HG03045 (cell line): Measurements from ENCODE around the gene PAPSS2.
"Not testable (repeated sequence)": the region's sequence is repeated elsewhere in the genome, so short reads cannot be mapped to it uniquely, and the experiment has no call there.

Experiments
- ATAC-seq: cut with Tn5 transposase; IDR thresholded peaks from one replicate; pipeline ENCODE4 v1.9.1; 2021; ENCODE audit warnings: mild to moderate bottlenecking, moderate library complexity; ENCODE audit not compliant: unreplicated experiment

PAPSS2 gene

DNA sequence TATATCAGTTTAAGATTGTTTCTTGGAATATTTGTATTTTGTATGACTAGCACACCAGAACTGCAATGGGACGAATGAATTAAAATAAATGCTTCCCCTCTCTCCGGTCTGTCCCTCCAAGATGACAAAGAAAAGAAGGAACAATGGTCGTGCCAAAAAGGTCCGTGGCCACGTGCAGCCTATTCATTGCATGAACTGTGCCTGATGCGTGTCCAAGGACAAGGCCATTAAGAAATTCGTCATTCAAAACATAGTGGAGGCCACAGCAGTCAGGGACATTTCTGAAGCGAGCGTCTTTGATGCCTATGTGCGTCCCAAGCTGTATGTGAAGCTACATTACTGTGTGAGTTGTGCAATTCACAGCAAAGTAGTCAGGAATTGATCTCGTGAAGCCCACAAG, 17.2 kb upstream of the PAPSS2 start:
- no peak for ATAC-seq

DNA sequence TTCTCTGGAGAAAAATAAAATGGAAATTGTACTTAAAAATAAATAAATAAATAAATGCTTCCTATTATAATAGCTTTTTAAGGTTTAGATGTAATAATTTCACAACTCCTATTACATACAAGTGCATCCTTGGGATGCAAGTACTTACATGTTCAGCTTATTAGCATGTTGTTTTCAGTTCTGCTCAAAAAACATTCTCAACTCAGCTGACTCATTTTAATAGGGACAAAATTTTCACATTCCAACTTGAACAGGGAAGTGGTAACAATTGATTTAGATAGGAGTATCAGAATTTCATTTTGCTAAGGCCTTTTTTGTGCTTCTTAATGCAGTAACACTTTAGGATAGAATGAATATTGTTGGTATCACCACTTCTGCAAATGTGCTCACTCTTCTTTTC, 16.7 kb upstream of the PAPSS2 start:
- ATAC-seq: no peak

DNA sequence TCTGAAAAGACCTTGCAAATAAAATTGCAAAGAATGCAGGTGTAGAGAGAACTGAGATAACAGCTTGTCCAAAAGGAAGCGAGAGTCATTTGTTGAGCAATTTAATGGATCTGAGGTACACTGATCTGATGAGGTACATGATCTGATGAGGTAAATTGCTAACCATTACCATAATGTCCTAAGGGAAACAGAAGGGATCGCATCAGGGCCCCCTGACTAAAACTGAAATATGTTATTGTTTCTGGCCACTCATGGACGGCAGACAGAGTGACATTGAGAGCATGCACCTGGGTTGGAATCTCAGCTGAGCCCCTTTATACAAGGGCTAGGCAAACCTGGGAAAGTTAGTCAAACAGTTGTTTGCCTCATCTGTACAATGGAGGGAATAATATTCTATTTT, 15.8 kb upstream of the PAPSS2 start:
- ATAC-seq: no peak

DNA sequence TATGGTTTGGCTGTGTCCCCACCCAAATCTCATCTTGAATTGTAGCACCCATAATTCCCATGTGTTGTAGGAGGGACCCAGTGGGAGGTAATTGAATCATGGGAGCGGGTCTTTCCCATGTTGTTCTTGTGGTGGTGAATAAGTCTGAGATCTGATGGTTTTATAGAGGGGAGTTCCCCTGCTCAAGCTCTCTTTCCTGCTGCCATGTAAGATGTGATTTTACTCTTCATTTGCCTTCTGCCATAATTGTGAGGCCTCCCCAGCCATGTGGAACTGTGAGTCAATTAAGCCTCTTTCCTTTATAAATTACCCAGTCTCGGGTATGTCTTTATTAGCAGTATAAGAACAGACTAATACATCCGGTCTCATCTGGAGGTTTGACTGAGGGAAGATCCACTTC, 15.2 kb upstream of the PAPSS2 start:
- ATAC-seq: not testable (repeated sequence)

DNA sequence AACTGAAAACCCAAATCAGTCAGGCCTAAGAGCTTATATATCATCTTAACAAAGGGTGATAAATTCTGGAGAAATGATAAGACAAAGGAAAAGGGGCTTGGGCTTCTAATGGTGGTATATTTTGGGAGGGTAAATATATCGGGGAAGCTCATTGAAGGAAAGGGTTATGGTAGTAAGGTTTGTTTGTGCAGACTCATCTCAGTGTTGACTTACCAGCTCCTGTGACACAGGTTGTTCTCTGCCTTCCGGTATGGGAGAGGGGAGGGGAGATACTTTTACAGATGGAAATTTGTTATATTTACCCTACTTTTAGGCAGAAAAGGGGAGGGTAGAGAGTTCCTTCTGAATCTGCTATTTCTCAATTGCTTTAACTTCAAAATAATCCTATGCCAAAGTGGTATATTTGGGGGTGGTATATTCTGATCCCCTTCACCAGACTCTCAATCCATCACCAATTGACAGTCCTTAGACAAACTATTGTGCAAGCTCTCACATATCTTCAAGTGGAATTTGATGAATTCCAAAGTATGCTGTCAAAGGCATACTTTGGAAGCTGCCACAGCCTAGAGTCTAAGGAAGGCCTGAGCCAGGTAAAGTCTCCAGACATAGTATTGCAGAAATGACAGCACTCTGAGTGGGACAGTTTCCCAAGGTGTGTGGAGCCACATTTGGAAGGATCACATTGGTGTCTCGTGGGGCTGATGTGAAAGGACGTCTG, 13.3 kb upstream of the PAPSS2 start:
- ATAC-seq: no peak

DNA sequence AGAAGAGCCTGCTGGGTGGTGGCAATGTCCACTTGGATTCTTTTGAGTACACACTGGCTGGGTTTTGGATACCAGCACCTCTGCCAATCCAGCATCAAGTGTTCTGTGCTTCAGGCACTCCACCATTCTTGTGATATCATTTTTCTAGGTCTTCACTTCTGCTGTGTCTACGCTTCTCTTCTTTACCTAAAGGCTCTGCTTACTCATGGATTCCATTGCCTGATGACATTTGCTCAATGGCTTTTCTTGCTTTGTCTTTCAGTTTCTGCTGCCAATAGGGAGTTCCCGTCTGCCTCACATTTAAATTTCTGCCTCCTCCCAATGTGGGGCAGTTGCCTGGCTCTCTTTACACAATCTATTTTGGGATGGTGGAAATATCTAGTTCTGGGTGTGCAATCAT, 12.7 kb upstream of the PAPSS2 start:
- ATAC-seq: no peak

DNA sequence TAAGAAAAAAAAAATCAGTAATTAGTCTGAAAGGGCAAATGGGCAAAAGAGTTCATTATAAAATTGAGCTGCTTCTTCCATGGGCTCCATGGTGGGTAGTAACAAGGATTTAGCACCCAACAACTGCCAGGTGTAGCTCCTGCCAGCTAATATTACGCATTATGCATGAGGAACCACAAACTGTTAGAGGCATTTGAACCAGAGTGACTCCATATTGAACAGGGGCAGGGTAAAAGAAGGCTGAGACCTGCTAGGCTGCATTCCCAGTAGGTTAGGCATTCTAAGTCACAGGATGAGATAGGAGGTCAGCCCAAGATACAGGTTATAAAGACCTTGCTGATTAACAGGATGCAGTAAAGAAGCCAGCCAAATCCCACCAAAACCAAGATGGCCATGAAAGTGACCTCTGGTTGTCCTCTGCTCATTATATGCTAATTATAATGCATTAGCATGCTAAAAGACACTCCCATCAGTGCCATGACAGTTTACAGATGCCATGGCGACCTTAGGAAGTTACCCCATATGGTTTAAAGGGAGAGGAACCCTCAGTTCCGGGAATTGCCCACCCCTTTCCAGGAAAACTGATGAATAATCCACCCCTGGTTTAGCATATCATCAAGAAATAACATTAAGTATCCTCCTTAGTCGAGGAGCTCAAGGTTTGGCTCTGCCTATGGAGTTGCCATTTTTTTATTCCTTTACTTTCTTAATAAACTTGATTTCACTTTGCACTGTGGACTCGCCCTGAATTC, 8.7 kb upstream of the PAPSS2 start:
- no peak for ATAC-seq

DNA sequence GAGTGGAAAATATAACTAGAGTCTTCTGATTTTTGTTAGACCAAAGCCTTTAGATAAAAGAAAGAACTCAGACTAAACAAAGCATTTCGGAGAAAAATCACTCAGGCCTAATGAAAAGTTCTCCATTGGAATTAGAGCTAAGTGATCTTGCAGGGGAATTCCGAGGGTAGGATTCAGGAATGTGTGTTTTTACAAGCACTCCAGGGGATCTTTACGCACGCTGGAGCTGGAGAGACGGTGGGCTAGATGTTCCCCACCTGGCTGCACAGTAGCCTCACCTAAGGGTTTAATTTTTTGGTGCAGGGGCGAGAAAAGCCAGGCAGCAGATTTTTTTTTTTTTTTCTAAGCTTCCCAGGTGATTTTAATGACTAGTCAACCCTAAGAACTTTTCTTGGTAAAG, 7.9 kb upstream of the PAPSS2 start:
- ATAC-seq: no peak

DNA sequence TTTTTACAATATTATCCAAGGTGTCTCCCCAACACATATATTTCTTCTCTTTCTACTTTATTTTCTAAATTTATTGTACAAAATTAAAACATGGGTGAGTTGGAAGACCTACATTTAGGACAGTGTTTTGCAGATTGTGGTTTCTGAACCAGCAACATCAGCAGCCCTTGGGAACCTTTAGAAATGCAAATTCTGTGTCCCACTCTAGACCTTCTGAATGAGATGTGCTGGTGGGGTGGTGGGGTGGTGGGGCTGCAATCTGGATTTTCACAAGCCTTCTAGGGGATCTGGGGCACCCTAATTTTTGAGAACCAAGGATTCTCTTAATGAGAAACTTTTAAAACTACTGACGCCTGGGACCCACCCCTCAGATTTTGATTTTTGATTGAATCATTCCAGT, 7.4 kb upstream of the PAPSS2 start:
- ATAC-seq: no peak

DNA sequence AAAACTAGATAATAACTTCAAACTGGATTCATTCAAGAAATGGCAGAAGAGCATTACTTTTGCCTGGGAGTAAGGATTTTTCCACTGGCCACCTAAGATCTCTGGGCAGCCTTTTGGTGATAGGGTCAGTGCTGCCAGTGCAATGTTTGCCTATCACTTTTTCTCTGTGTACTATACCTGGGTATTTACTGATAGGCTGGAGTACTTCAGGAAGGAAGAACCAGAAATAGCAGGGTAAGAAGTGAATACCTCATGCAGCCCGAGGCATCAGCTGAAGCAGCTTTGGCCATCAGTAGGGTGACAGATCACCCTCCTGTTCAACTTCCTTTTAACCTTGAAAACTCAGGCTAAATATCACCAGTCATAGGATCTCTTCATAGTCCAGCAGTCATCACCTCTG, 5.5 kb upstream of the PAPSS2 start:
- no peak for ATAC-seq

DNA sequence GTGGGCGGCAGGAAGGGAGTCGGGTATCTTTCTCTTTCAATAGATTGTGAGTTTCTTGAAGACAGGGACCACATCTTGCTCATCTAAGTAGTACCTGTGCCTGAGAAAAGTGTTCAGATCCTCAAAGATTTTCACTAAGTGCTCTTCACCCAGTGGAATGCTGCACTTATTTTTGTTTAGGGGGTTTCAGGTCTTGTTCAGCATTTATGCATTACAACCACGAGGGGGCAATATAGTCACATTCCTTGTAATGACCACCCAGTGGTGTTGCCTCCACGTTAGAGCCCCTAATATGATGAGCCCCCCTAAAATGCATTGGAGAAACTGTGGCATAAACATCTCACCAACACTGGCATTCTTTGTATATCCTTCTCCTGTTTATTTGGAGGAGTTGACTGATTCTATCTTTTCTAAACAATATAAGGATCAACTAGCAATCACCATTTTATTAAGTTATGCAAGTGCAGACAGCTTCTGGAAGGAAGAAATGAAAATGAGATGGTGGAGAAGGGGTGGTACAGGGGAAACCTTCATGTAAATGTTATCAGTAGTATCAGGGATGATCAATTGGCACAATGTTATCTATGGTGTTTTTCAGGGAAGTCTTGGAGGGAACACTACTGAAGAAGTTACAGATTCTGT, 3.1 kb upstream of the PAPSS2 start:
- ATAC-seq: no peak

DNA sequence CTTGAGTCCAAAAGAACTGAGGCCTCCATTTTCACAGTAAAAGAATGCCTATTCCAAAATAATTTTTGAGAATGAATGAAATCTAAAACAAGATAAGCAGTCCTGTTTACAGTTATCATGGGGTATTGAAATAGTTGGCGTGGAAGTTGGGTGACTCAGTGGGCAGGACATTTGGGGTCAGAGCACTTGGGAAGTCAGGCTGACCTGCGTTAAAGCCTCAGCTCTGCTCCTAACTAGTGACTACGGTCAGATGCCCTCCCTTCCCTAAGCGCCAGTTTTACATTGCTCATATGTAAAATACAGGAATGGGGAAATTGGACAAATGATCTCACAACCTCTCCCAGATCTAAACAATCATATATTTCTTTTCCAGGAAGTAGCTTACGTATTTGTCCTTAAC, 2.3 kb upstream of the PAPSS2 start:
- no peak for ATAC-seq

DNA sequence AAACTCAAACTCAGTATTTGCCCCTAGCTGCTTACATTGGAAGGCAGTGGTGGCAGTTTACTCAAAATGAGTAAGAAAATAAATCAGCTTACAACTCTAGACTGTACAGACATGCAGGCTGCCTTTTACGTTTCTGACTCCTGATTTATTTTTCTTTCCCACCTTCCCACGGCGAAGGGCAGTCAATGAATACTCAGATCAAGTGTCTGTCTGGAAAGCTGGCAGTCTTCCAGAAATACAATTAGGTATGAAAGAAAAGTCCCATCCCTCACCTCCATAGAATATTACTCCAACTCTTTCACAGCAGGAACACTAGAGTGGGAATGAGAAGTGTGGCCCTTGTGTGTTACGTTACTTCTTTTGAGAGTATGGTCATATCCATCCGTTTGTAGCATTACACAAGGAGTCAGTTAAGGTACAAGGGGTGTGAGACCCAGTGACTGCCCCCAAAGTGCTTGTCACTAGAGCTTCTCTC, 1.3 kb upstream of the PAPSS2 start:
- no peak for ATAC-seq

DNA sequence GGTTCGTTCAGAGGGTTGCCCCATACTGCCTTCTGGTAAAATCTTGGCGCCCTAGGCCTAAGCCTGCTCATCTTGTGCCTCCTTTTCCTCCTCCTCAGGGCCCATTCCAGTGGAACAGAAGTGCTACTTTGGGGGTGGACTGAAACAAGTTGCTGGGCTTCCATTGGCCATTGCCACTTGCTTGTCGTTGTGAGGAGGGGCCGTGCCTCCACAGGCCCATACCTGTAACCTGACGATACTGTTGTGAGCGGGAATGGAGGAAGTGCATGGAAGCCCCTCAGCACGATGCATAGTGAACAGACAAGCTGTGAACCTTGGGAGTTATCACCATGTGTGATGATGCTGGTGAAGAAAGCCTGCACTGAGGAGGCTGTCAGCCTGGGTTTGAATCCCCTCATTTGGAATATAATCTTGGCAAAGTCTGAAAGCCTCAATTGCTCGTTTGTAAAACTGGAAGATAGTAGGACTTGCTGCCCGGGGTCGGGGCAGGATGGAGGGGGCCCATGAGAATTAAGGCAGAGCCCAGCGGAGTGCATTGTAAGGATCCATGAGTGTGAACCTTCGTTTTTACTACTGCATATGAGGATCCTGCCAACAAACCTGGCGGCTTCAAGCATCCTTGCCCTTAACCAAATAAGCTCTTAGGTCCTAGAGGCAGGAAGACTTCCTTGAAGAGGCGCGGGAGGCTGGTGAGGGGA, 671 bp upstream of the PAPSS2 start:
- no peak for ATAC-seq

DNA sequence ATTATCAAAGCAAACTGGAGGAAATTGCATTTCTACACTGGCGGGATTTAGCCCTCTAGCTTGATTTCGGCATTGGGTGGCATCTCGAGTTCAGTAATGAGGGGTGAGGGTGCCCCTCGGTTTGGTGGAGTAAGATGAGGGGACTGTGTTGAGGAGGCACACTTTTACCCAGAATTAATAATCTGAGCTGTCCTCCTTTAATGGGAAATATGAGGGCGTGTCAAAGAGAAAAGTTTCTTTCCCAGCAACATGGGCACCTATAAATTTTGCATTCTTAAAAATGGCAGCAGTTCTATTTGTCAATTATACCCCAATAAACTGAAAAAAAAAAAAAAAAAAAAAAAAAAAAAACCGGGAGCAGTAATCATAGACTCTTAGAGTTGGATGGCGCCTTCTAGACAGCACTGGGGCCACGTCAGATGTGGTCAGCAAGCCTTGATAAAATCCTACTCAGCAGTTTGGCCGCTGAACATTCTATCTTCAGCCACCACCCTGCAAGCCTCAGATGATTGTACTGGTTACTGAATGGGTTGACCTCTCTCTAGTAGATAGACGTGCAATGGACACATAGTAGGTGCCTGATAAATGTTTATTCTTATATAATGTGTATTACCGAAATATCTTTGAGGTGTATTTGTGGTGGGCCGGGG, 931 bp downstream of the PAPSS2 start:
- no peak for ATAC-seq

DNA sequence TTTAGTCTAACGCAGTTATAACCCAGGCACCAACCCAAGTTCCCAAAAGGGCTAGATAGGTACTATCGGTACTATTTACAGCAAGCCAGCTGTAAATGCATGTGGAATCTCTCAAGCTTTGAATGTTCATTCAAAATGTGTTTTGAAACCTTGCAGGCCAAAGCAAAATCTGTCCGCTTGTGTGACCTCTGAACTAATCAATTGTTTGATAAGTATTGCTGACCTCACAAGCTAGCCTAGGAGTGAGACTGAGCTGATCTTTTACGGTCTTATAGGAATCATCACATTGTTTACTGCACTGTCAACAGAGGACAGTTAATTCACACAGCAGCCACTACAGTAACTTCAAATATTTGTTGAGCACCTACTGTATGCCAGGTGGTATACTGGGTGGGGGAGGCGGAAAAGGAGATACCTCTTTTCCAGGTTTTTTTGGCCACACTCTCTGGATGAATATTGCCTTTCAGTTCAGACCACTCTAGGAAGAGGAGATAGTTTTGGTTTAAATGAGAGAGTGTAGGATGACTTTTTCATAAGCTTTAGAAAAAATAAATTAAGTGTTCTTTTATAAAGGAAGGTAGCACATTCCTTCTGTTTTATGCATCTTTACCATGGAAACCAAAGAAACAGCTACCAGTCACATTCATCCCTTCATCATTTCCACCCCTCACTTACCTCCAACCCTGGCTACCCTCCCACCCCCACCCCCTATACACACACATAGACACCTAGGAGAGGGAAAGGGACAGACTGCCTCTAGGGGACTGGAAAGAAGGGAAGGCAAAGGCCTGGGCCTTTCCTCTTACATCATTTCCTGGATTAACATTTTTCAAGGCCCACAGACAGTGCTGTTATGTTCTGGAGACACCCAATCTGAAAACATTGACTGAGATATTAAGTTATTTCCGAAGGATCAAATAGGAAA, 2.4 kb downstream of the PAPSS2 start:
- ATAC-seq: no peak

DNA sequence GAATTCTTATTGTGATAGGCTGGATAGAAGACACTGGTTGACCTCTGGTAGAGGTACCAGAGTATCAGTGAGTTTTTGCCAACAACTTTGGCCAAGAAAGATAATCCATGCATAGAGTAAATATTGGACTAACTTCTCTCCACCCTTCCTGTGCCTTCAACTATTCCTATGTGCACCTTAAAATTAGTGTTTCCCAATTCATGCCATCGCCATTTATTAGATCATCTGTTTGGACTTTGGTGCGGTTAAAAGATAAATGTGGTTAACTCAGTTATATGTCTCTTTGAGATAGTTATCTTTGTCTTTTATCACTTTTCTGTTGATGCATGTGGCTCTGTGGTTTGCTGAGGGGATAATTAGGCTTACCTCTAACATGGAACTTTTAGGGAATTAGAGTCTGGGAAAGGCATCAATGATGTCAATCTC, 4.6 kb downstream of the PAPSS2 start:
- no peak for ATAC-seq

DNA sequence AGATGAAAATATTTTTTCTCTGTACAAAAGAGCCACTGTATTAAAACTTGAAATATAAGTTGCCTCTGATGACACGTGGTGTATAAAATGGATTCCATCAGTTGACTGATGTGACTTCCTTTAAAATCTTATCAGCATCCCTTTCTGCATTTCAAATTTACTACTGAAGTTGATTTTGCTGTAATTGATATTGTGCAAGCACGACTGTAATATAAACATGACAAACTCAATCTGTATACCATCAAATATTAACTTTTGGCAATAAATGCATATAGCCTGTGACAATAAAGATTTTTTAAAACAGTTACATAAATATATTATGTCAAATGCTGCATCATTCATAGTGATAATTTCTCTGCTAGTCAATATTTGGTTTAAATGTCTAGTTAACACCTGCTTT, 7.8 kb downstream of the PAPSS2 start:
- no peak for ATAC-seq

DNA sequence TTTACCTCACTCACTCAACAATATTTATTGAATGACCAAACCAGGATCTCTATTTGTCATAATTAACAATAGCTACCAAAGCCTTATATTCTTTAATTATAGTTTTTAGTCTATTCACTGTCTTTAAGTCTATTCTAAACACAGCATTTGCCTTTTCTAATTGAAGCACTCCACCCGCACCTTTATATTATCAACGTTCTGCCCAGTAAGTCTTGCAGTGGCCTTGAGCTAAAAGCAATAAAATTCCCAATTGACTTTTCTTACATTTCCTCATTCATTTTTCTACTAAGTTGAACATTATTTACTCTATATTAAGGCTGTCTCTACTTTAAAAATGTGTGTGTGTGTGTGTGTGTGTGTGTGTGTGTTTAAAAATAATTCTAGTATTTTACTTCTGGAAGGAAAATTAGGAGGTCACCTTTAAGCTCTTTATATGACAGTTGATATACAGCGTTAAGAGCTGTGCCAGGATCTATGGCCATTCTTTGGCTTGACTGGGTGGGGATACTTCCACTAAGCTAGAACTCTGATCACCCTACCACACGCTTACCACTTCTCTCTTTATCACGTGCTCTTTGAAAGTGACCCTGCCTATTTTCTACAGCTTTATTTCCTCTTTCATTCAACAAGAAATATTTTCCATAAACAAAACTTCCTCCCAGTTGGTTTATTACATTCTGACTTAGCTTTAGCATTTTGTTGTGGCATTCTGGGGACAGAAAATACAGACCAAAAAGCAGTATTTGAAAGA, 8.8 kb downstream of the PAPSS2 start:
- no peak for ATAC-seq
